NCI-H2196 (cell line): ENCODE data around the gene SRRD.
"Not testable (repeated sequence)": the region's sequence is repeated elsewhere in the genome, so short reads cannot be mapped to it uniquely, and the experiment has no call there.

Source experiments
- DNase-seq: peaks from one replicate; lab custom pipeline; 2025; ENCODE audit not compliant: unreplicated experiment; lab: John Stamatoyannopoulos, UW

Gene SRRD, protein sequence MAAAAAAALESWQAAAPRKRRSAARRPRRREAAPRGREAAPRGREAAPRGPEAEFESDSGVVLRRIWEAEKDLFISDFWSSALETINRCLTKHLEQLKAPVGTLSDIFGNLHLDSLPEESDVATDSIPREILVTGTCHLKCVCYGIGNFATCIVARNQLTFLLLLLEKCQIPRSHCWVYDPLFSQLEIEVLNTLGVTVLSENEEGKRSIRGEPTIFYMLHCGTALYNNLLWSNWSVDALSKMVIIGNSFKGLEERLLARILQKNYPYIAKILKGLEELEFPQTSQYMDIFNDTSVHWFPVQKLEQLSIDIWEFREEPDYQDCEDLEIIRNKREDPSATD

DNA sequence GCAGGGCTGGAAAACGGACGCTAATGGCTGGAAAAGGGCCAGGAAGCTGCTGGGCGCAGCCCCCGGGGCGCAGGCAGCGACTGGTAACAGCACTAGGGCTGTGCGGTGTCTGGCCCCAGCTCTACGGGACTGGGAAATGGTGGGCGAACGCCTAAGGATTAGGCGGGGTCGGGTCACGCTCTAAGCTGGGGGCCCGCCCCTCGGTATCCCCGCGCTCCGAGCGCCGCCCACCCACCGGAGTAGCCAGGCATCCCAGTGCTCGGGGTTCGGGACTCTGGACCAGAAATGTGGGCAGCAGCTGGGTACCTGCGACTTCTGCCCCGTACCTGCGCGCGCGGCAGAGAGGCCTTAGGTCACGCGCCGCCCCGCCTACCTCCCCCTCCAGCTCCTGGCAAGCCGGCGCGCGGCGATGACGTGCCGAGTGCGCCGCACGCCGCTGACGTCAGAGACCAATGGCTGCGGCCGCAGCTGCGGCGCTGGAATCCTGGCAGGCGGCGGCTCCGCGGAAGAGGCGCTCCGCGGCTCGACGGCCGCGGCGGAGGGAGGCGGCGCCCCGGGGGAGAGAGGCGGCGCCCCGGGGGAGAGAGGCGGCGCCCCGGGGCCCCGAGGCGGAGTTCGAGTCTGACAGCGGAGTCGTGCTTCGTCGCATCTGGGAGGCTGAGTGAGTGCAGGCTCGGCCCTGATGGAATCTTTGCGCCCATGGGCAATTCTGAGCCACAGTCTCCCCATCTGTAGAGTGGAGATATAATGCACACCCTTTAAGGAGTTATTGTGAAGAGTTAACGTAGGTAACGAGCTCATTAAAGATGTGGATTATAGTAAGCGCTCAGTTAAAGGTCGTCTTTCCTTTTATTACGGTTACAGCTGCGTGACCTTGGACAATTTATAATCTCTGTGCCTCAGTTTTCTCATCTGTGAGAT, at the start of gene SRRD, which contains the start of gene HPS4:
SRRD (plus strand) TSS at position 439 of the 921 bp plus-strand sequence; CDS start at position 453, 14 bp downstream.
HPS4 (minus strand) TSS at position 345 of the 921 bp plus-strand sequence. CDS start 2,021 bp downstream, outside the sequence.
- DNase-seq = peak; percentile 79

DNA sequence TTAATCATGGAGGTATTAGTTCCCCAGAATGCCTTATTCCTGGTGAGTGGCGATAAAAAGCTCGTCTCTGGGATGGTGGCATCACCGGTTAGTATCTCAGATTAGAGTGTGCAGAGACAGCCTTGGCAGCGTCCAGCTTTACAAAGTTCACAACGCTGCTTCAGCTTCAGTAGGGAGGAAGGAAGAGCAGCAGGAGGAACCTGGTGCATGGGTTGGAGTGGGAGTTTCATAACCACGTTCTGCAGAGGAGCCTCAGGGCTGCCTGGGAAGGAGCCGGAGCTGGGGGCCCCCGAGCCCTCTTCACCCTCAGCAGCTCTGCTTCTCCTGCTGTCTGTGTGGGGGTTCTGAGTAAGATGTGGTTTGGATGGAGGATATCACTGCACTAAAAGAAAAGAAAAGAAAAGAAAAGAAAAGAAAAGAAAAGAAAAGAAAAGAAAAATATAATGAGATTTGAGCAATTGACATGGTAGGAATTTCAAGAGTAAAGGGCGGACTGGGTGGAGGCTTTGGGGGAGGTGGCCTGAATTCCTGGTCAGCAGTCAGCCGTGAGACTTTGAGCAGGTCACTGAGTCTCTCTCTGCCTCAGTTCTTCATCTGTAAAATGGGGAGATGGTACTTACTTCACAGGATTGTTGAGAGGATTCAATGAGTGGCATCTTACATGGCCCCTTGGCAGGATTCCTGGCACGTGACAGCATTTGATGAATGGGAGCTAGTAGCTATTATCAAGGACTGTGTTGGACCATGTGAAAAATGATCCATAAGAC, 48.2 kb upstream of the SRRD start:
- DNase-seq = no peak

DNA sequence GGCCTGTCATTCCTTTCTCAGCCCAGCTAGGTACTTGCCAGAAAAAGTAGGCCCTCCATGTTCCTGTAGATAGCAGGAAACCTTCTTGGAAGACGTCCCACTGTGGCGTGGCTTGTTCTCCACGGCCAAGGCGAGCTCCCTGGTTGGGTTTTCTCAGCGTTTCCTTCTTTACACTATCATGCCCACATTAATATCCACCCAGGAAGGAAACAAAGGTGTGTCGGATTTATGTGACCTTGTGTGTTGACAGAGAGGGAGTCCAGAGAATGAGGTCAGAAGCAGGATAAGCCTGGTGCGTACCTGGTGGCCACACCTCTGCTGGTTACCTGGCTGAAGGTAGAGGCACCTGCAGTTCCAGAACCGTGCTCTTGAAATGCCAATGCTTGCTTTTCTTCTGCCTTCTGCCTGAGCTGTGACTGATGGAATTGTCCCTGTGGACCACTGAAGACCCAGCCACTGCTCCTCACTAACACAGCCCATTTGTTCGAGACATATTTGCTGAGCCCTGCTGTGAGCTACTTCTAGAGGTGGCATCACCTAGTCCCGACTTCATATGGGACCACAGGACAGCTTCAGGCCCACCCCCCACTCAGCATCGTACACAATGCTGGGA, 46.7 kb upstream of the SRRD start:
- DNase-seq = no peak

DNA sequence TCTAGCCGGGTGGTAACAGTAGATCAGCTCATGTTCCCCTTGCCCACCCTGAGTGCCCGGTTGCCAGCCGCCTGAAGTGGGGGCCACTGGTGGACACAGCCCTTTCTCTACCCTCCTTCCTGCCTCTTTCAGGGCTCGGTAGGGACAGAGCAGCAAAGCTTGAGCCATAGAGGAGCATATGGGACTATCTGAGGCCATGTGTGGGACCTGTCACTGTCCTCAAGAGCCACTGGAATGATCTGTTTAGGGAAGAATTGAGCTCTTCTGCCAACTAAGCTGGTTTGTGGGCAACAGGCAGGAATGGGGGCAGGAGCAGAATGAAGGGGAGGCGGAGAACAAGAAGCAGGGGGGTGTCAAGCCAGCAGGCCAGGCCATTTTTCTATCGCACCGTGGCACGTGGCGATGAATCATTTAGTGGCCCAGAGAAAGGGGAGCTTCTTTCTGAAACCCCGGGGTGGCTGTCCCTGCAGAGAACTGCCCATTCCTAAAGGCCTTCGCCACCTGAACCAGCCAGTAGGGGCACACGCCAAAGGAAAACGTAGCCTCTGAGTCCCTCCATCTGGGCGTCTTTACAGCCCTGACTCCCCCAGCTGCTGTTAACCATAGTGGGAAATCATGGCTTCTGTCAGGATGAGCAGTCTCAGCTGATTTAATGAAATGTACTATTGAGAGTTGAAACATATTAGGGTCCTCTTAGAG, 45.8 kb upstream of the SRRD start:
- no peak for DNase-seq

DNA sequence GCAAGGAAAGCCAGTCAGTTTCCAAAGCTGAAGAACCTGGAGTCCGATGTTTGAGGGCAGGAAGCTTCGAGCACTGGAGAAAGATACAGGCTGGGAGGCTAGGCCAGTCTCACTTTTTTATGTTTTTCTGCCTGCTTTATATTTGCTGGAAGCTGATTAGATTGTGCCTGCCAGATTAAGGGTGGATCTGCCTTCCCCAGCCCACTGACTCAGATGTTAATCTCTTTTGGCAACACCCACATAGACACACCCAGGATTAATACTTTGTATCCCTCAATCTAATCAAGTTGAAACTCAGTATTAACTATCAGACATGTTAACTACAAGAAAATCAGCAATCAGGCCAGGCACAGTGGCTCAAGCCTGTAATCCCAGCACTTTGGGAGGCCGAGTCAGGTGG, 44.9 kb upstream of the SRRD start:
- not testable (repeated sequence) for DNase-seq

DNA sequence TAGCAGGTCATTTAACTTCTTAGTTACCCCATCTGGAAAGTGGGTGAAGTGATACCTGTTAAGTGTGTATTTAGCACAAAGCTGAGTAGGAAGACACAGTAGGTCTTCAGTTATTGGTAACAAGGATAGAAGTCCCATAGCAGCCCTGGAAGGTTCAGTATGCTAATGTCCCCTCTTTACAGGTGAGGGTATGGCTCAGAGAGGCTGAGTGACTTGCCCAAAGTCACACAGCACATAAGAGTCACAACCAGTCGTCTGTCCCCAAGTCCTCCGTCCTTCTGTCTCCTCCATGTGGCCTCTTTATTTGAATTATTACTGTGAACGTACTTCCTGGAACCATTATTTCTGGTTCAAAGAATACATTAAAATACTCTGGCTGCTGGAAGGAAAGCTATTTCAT, 44.1 kb upstream of the SRRD start:
- no peak for DNase-seq

DNA sequence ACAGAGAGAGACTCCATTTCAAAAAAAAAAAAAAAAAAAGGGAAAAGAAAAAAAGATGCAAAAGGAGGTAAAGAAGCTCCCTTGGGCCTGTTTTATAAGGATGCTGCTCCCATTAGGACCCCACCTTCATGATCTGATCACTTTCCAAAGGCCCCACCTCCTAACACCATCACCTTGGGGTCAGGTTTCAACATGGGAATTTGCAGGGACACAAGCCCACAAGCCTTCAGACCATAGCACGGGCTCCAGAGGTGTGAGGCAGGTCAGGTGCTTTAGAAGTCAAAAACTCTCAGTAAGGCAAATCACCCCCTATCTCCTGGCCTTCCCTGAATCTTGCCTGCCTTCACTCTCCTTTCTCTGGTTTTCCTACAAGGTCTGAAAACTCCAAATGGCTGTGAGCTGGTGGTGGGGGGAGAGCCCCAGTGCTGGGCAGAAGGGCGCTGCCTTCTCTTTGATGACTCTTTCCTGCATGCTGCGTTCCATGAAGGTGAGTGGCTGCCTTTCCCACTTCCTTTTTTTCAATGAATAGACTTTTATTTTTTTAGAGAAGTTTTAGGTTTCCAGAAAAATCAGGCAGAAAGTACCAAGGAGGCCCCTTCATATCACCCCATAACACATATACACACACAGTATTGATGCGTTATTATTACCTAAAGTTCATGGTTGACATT, 41.5 kb upstream of the SRRD start:
- no peak for DNase-seq

DNA sequence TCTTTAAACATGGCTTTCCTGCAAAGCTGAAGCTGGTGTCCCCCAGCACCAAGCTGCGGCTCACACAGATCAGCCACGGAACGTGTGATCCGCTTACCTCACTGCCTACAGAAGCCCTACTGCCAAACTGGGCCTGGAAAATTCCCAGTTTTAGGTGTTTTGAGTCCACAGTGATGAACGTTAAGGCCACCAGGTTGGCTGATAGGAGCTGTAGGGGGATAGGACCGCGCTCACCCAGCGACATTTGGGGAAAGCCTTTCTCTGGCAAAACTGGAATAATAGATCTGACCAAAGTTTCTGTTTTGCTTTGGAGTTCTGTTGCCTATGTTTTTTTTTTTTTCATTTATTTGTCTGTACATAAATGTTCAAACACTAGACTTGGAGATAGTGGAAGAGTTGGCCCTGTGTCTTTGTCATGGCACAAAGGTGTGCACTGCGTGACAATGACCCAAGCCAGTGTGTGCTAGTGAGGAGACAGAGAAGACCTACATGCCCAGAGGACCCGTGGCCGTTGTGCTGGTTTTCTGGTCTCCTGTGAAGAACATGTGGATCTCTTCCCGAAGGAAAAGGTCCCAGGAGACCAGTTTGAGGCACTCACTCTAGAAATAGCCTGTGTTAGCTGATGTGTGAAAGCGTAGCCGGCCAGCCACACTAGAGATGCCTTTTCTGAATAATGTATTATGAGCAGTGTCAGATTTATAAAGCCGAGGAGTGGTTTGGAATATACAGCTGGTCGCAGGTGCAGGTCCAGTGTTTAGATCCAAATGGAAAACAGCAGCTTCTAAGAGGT, 39.6 kb upstream of the SRRD start:
- no peak for DNase-seq

DNA sequence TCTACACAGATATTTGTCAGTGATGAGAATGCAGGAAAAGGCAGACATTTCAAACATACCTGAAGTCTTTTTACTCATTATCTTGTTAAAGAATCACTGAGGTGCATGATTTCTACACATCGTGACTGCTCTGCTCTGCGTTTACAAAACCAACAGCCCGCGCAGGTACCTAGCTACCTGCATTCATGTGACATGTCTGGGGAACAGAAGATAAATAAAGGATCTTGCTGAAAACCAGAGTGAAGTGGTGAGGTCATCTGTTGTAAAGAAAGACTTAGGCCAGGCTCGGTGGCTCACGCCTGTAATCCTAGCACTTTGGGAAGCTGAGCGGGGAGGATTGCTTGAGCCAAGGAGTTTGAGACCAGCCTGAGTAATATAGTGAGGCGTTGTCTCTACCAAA, 38.9 kb upstream of the SRRD start:
- no peak for DNase-seq

DNA sequence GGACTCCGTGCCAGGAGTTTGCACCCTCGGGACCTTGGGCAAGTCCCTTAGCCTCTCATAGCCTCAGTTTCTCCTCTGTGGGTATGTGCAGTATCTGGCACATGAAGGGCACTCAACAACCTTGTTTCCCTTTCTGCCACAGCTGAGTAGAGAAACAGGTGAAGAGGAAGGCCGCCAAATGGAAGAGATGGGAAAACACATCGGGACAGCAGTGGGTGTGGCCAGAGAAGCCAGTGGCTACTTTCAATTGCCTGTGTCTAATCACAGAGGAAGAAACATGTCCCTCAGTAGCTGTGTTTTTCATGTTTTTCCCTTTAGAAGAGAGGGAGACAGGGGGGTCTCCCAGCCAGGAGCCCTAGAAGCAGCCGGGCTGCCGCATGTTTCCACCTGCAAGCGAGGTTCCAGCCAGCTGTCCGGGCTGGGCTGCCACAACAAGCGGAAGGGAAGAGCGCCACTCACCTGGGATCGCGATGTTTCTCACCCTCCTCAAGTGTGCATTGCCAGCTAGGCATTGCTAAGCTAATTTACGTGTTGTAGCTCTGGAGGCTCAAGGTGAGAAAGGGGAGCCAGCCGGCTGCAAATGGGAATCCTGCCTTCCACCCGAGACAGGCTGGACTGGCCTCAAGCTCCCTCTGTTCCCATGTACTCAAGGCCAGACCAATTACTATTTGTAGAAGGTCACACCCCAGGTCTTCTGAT, 38.0 kb upstream of the SRRD start:
- DNase-seq = no peak

DNA sequence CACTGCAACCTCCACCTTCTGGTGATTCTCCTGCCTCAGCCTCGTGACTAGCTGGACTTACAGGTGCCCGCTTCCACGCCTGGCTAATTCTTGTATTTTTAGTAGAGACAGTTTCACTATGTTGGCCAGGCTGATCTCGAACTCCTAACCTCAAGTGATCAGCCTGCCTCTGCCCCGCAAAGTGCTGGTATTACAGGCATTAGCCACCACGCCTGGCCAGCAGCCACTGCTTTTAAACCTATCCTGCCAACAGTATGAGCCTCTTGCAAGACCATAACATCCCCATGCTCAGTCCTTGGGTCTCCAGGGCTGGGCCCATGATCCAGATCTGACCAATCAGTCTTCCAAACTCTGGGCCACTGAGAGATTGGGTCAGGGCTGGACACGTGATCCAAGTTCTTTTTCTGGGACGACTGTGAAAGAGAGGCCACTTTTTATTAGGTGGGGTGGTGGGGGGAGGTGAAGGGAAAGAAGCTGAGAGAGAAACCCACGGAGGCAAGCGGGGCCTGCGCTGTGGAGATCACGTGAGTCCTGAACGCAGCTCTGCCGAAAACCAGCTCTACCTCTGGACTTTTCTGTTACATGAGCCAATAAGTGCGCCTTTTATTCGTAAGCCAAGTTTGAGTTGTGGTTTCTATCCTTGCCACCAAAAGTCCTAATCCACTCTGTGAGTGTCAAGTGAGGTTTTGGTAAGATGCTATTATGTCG, 36.7 kb upstream of the SRRD start:
- DNase-seq = no peak

DNA sequence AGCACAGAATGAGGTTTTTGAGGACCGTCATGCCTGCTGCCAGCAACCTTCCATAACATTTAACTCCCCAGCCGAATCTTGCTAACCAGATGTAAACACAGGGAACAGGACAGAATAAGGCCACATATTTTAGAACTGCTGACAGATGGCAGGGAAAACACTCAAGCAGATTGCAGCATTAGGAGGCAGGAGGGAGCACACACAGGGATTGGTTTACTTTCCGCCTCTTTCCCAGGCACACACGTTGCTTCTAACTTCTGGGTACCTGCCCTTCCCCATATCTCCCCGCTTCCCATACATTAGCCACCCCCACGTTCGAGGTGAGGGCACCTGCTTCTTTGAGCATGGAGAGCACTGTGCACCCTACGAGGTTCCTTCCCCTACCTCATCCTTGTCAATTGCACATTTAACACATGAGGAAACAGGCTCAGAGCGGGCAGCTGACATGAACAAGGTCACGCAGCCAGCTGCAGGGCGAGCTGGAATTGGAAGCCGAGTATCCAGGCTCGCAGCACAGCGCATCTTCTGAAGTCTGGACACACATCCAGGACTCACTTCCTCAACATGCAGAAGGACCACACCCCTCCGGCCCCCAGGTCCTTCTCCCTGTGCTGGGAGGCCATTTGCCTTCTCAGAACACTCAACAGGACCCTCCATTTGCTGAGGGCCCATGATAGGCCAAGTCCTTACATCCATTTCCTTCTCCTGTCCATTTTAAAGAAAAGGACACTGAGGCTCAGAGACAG, 35.9 kb upstream of the SRRD start:
- no peak for DNase-seq

DNA sequence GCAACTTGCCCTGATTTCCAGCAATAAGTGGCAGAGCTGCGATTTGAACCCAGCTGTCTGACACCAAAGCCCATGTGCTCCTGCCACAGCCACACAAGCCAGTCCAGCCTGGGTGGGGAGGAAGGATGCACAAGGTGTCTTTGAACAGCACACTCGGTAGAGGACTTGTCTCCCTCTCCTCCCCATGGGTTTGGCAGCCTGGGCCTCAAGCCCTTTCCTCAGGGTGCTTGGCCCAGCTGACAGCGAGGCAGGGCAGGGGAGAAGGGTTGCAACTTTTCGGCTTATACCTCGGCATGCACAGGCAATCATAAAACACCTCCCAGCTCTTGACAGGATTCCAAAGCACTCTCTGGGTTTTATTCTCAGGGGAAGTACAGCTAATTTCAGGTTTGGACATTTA, 35.3 kb upstream of the SRRD start:
- no peak for DNase-seq

DNA sequence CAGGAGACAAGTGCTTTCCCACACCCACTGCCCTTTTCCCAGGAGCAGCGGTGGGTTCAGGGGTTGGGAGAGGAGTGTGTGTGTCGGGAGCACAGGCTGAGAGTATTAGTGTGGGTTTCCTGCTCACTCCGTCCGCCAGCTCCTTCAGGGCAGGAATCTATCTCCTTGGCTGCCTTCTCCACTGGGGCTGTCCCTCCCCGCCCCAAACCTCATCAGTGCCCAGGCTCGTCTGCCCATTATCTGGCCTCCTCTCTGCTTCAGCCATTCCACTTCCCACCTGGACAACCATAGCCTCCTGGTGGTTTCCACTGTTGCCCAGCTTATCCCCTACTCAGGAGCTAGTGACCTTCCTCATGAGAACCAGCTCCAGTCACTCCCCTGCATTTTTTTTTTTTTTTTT, 34.7 kb upstream of the SRRD start:
- no peak for DNase-seq

DNA sequence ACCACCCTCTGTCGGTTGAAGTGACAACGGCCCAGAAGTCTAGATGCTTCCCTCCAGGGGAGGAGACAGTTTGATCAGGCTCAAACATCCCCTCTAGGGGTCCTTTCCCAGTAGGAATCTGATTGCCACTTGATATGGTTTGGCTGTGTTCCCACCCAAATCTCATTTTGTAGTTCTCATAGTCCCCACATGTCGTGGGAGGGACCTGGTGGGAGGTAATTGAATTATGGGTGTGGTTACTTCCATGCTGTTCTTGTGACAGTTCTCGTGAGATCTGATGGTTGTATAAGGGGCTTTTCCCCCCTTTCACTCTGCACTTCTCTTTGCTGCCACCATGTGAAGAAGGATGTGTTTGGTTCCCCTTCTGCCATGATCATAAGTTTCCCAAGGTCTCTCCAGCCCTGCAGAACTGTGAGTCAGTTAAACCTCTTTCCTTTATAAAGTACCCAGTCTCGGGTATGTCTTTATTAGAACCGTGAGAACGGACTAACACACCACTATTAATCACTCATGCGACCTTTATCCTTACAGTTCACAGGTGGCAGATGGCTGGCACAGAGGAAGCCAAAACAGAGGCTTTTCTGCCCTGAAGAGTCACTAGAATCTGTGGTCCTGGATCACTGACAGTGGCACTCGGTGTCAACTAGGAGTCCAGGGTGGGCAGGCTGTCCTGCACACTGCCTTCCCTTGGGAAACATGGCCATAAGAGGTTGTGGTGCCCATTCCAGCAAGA, 33.1 kb upstream of the SRRD start:
- DNase-seq = no peak

DNA sequence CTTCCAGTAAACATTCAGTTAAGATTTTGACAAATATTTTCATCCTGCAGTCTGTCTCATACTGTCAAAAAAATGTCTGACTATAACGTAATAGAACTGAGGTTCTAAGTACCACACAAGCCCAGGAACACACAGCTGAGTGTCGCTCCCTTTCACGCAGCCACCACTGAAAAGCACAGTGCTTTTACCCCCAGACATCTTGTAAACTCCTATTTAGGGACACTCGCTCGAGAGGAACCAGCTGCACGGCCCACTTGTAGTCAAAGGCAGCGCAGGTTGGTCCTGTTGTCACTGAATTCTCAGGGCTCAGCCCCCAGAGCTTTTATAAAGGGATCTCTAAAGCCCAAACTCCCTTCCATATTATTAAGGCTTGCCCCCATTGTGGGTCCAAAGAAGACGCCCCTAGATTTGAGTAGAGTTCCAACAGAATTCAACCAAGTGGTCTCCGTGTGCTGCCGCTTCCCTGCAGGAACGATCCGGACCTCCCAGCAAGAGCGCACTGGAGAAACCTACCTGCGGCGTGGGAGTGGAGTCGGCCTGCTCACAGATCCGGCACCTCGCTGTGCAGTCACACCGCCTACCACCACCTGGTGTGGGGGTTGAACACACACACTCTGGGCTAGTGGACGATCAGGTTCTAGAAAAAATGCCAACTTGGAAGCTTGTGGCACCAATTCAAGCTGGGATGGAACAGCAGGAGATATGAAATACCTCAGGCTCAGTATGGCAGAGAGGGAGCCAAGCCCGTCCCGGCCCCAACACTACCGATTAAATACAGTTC, 31.3 kb upstream of the SRRD start:
- no peak for DNase-seq
